HUES64 (cell line): ENCODE measurements around the gene ZSCAN9. TPM values are rescaled to one million over a fixed set of nuclear protein-coding genes. Genes with fewer than 3 reads are reported as not detected.

Source experiments
- H3K27ac ChIP-seq: 2 replicates; pipeline ENCODE4 v1.7.0; 2013; ENCODE audit warnings: low read depth, low read length, inconsistent platforms
- H3K27me3 ChIP-seq: 2 replicates; pipeline ENCODE4 v1.6.1; 2013; ENCODE audit warnings: mild to moderate bottlenecking, low read length; ENCODE audit not compliant: insufficient read depth
- H3K36me3 ChIP-seq: 2 replicates; pipeline ENCODE4 v1.6.1; 2013; ENCODE audit warnings: mild to moderate bottlenecking, low read length; ENCODE audit not compliant: insufficient read depth
- H3K4me1 ChIP-seq: 2 replicates; pipeline ENCODE4 v1.6.1; 2013; ENCODE audit warnings: mild to moderate bottlenecking, low read length, moderate library complexity; ENCODE audit not compliant: insufficient read depth
- H3K4me3 ChIP-seq: 2 replicates; pipeline ENCODE4 v1.5.1; 2013; ENCODE audit warnings: mild to moderate bottlenecking, low read length, moderate library complexity
- H3K9ac ChIP-seq: 2 replicates; pipeline ENCODE4 v1.6.1; 2013; ENCODE audit warnings: mild to moderate bottlenecking, low read depth, low read length
- H3K9me3 ChIP-seq: 2 replicates; pipeline ENCODE4 v1.6.1; 2013; ENCODE audit warnings: low read depth, low read length; ENCODE audit not compliant: insufficient read depth
- WGBS: fragments of 150-250, 120-280 bp; methylation state at CpG from one replicate; pipeline ENCODE4 v1.1.7; 2013; ENCODE audit warnings: missing lambda C conversion rate; 5-methylcytosine and 5-hydroxymethylcytosine counted together
- polyA plus RNA-seq, 2 experiments: library from polyadenylated mRNA; stranded (reverse); fragments of 50-300 nt; gene quantifications; one replicate each; pipeline ENCODE4 v1.2.3, GENCODE V29; 2013

Gene ZSCAN9
- polyA plus RNA-seq (2013, experiment 1 of 2), result 11.2 TPM
- 13.0 TPM for polyA plus RNA-seq (2013, experiment 2 of 2)

- Histone ChIP-seq H3K4me1 (peaks cover 11% of the 10 kb centered on the region; the same call in 1 of the 2 replicates), H3K9ac (peak within 1 kb of the TSS; percentile 87), H3K27ac (peak within 1 kb of the TSS; percentile 52; the same call in 1 of the 2 replicates), H3K27me3 (peaks cover 39% of the 10 kb centered on the region), H3K36me3 (peaks cover 31% of the 10 kb centered on the region), H3K9me3 (no peaks in the 10 kb centered on the region), H3K4me3 (peak within 1 kb of the TSS; percentile 100)
- WGBS, result under 1% methylated on average over 43 of the region's 45 CpGs
Observed at GRCh38 chr6:28225056-28225834, at the start of gene ZSCAN9. Gene ZSCAN9 (plus strand): TSS chr6:28225275. CDS start chr6:28227085, 1,810 bp downstream.

DNA sequence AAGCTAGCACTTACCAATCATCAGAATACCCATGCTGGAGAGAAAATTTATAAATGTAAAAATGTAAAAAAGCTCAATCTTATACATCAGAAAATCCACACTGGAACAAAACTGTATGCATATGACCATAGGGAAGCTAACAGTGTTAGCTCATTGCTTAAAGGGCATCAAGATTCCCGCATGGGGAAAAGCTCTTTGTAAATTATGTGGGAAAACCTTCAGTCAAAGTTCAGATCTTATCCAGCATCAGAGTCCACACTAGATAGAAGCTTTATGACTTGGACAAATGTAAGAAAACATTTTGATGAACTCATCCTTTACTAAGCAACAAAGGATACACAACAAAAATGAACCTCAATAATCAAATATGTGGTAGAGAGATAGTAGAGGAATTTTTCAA, 48.7 kb upstream of the ZSCAN9 start:
- no peak overlapping the region for H3K27ac ChIP-seq
- no peaks in the 10 kb centered on the region for H3K9me3 ChIP-seq
- no peak overlapping the region for H3K4me3 ChIP-seq
- H3K4me1 ChIP-seq, result no peaks in the 10 kb centered on the region
- H3K9ac ChIP-seq, result no peak overlapping the region
- WGBS, result 100% methylated on average over 1 of the region's 1 CpG
- H3K36me3 ChIP-seq, result no peaks in the 10 kb centered on the region
- peaks cover 5% of the 10 kb centered on the region for H3K27me3 ChIP-seq

DNA sequence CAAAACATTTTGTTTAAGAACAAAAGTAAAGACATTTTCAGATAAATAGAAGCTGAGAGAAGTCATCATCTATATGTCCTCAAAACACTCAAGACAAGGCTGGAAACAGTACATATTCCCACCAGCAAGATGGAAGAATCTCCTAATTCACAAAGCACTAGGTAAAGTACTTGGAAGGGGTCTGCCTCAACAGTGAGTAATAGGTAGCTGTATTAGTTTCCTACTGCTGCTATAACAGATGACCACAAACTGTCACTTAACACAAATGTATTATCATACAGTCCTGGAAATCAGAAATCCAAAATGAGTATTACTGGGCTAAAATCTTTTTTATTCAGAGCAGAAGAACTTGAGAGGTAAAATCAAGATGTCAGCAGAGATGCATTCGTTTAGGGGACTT, 42.8 kb upstream of the ZSCAN9 start:
- Histone ChIP-seq H3K4me1 (no peaks in the 10 kb centered on the region), H3K36me3 (no peaks in the 10 kb centered on the region), H3K9me3 (peaks cover 20% of the 10 kb centered on the region), H3K27me3 (no peaks in the 10 kb centered on the region), H3K4me3 (no peak overlapping the region), H3K27ac (no peak overlapping the region), H3K9ac (no peak overlapping the region)
- 83% methylated on average over 1 of the region's 1 CpG for WGBS

DNA sequence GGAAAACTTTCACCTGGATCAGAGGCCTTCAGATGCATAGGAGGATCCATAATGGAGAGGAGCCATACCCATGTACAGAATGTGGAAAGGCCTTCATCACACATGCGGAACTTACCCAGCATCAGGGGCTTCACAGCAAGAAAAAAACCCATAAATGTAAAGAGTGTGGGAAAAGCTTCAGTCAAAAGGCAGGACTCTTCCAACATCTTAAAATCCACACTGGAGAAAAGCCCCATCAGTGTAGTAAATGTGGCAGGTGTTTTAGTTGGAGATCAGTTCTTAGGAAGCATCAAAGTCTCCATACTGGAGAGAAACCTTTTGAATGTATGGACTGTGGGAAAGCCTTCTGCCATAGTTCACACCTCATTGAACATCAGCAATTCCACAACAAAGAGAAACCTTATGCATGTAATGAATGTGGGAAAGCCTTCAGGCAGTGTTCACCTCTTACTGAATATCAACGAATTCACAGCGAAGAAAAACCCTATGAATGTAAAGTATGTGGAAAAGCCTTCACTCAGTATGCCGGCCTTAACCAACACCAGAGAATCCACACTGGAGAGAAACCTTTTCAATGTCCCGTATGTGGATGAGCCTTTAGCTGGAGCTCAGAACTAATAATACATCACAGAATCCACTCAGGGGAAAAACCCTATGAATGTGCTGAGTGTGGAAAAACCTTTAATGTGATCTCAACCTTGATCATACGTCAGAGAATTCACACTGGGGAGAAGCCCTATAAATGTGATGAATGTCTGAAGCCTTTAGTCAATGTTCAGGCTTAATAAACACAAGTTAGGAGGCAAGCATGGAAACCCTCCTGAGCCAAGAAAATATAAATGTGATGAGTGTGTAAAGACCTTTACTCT, 36.7 kb upstream of the ZSCAN9 start:
- 90% methylated on average over 5 of the region's 6 CpGs for WGBS
- Histone ChIP-seq H3K27me3 (no peaks in the 10 kb centered on the region), H3K27ac (no peak overlapping the region), H3K4me3 (no peak overlapping the region), H3K9me3 (peaks cover 61% of the 10 kb centered on the region), H3K4me1 (no peaks in the 10 kb centered on the region), H3K9ac (no peak overlapping the region), H3K36me3 (no peaks in the 10 kb centered on the region)

DNA sequence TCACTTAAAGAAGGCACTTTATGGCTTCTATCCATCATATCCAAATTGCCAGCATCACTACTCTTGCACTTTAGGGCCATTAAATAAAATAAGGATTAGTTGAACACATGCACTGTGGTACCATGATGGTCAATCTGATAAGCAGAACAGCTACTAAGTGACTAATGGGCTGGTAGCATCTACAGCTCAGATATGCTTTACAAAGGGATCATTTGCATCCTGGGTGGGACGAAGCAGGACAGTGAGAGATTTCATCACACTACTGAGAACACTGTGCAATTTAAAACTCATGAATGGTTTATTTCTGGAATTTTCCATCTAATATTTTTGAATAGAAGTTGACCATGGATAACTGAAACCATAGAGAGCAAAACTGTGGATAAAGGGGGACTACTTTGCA, 25.1 kb upstream of the ZSCAN9 start:
- H3K27ac ChIP-seq, result no peak overlapping the region
- H3K4me1 ChIP-seq, result no peaks in the 10 kb centered on the region
- peaks cover 50% of the 10 kb centered on the region for H3K27me3 ChIP-seq
- no peak overlapping the region for H3K4me3 ChIP-seq
- WGBS, result 89% methylated on average over 1 of the region's 1 CpG
- H3K9me3 ChIP-seq, result no peaks in the 10 kb centered on the region
- H3K9ac ChIP-seq, result no peak overlapping the region
- no peaks in the 10 kb centered on the region for H3K36me3 ChIP-seq

DNA sequence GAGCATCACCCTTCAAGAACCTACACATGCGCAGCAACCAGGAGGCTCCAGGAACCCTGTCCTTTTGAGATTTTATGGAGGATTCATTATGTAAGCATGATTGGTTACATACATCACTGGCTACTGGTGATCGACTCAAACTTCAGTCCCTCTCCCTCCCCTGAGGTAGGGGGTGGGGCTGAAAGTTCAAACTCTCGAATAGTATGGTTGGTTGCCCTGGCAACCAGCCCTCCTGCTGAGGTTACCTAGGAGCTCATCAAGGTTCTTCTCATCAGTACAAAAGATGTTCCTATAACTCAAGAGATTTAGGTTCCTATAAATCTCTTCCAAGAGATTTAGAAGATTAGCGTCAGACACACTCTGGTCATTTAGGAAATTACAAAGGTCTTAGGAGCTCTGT, 21.9 kb upstream of the ZSCAN9 start:
- Histone ChIP-seq H3K36me3 (no peaks in the 10 kb centered on the region), H3K4me1 (no peaks in the 10 kb centered on the region), H3K4me3 (no peak overlapping the region), H3K9me3 (no peaks in the 10 kb centered on the region), H3K27ac (no peak overlapping the region), H3K27me3 (peaks cover 82% of the 10 kb centered on the region), H3K9ac (no peak overlapping the region)
- 58% methylated on average over 2 of the region's 4 CpGs for WGBS

- peaks cover 94% of the 10 kb centered on the region for H3K27me3 ChIP-seq
Observed at GRCh38 chr6:28205879-28206278, 19.2 kb upstream of the ZSCAN9 start.

DNA sequence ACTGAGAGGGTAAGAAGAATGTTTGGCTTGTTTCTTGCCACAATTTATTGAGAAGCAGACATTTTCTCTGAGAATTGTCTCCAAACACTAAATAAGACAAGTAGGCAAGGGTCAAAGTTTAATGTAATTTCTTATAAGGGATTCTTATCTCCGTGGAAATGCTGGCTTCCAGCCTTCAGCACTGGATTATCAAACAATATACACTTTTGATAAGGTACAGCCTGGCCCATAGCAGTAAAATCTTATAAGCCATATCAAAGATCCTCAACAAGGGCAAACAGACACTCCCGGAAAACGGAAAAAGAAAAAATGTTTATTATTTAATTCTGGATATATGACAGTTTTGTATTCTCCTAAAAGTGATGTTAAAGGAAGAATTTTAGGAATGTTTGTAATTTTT, 18.5 kb upstream of the ZSCAN9 start:
- peaks cover 95% of the 10 kb centered on the region for H3K27me3 ChIP-seq
- no peak overlapping the region for H3K9ac ChIP-seq
- 17% methylated on average over 1 of the region's 3 CpGs for whole genome bisulfite sequencing
- H3K4me1 ChIP-seq, result peaks cover 1% of the 10 kb centered on the region; the same call in 1 of the 2 replicates
- H3K27ac ChIP-seq, result no peak overlapping the region
- peak overlapping the region; percentile 57; the same call in 1 of the 2 replicates for H3K4me3 ChIP-seq
- no peaks in the 10 kb centered on the region for H3K9me3 ChIP-seq
- no peaks in the 10 kb centered on the region for H3K36me3 ChIP-seq

More at GRCh38 chr6:28205879-28206278, 19.2 kb upstream of the ZSCAN9 start:
- no CpG with 5 or more reads among the region's 1 CpG for WGBS
- H3K9me3 ChIP-seq, result no peaks in the 10 kb centered on the region
- no peaks in the 10 kb centered on the region for H3K36me3 ChIP-seq
- no peak overlapping the region for H3K9ac ChIP-seq
- no peak overlapping the region for H3K4me3 ChIP-seq
- H3K27ac ChIP-seq, result no peak overlapping the region
- no peaks in the 10 kb centered on the region for H3K4me1 ChIP-seq

DNA sequence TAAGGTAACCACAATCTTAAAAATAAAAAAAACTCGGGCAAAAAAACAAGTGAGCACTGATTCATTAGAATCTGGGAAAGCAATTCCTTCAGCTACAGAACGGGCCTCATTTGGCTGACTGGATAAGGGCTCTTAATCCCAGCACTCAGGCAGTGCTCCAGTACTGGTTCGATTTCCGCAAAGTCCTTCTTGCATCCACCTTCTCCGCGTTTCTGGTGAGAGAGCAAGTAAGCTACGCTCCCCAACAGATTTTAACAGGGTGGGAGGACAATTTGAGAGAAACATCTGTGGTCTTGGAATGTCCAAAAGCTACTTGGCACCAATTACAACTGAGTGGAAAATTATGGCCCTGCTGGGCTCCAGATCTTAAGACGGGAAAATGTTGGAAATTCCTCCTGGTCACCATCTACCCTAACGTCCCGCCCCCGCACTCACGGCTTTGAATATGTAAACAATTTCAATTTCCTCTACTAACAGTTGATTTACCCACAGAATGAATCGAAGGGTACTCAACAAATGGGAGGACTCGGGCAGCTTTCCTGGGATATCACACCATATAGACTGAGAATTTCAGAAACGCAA, 18.1 kb upstream of the ZSCAN9 start:
- Histone ChIP-seq H3K27ac (no peak overlapping the region), H3K4me1 (peaks cover 3% of the 10 kb centered on the region; the same call in 1 of the 2 replicates), H3K27me3 (peaks cover 95% of the 10 kb centered on the region), H3K36me3 (no peaks in the 10 kb centered on the region), H3K9ac (peak overlapping the region; percentile 21; the same call in 1 of the 2 replicates), H3K4me3 (peak overlapping the region; percentile 57), H3K9me3 (no peaks in the 10 kb centered on the region)
- 3% methylated on average over 15 of the region's 15 CpGs for WGBS

DNA sequence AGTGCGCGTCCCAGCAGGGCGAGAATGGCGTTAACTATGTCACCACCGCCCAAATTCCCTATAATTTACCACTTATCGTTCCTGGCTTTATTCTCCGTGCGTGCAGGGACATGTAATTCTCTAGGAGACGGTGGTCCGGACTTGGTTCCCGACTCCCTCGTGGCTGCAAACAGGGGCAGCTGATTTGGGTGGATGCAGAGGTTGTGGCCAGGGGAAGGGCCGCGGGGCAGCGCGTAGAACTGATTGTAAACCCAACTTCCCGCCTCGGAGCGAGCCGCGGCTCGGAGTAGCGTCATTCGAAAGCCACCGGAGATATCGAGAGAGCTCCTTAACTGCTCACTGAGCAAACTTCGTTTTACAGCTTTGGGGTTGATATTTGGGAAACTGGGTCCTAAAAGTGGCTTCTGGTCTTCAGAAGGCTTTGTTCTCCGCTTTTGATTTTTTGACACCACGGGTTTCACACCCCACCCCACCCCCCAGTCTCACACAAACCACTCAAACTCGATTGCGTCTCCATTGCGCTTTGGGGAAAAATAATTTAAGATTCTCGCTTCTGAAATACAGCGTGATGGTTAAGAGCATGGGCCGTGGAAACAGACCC, 17.5 kb upstream of the ZSCAN9 start:
- peak overlapping the region; percentile 21; the same call in 1 of the 2 replicates for H3K9ac ChIP-seq
- H3K27me3 ChIP-seq, result peaks cover 95% of the 10 kb centered on the region
- WGBS, result under 1% methylated on average over 35 of the region's 35 CpGs
- H3K4me3 ChIP-seq, result peak overlapping the region; percentile 57
- H3K4me1 ChIP-seq, result peaks cover 3% of the 10 kb centered on the region; the same call in 1 of the 2 replicates
- H3K27ac ChIP-seq, result no peak overlapping the region
- no peaks in the 10 kb centered on the region for H3K36me3 ChIP-seq
- H3K9me3 ChIP-seq, result no peaks in the 10 kb centered on the region
